Measurements from ENCODE around the gene CELF2. TPM values are rescaled to one million over a fixed set of nuclear protein-coding genes. Genes with fewer than 3 reads are reported as not detected.

Gene CELF2
- total RNA-seq, 4 donors from 2014 or later: 8.7 to 28.6 (median 22.9) TPM

GRCh38 chr10:11262494-11263345 lies 245.0 kb downstream of the CELF2 start:
- TF ChIP-seq EP300 (IDR thresholded peaks at IDR 0.05): no peak
- peaks cover 19% of the 10 kb centered on the region for H3K36me3 ChIP-seq
- DNase-seq (ENCODE audit: low spot score in 2 of 2): no peak
- H3K4me1 ChIP-seq: peaks cover 3% of the 10 kb centered on the region
- WGBS: 81% methylated on average over 5 of the region's 5 CpGs
- no peak overlapping the region for H3K27ac ChIP-seq
- no peaks in the 10 kb centered on the region for H3K27me3 ChIP-seq
- H3K9me3 ChIP-seq: no peaks in the 10 kb centered on the region
- H3K4me3 ChIP-seq: no peak overlapping the region

- H3K36me3 ChIP-seq: peaks cover 8% of the 10 kb centered on the region
Measured at GRCh38 chr10:11263767-11264166, 246.1 kb downstream of the CELF2 start.

GRCh38 chr10:11264296-11265048 lies 246.8 kb downstream of the CELF2 start:
- peaks cover 3% of the 10 kb centered on the region for H3K4me1 ChIP-seq
- no peak for TF ChIP-seq CTCF (IDR thresholded peaks at IDR 0.05)
- no peak for TF ChIP-seq EP300 (IDR thresholded peaks at IDR 0.05)
- no peak for TF ChIP-seq POLR2AphosphoS5 (IDR thresholded peaks at IDR 0.05)
- TF ChIP-seq POLR2A (IDR thresholded peaks at IDR 0.05): no peak
- no peak for DNase-seq (ENCODE audit: low spot score in 2 of 2)
- H3K27me3 ChIP-seq: no peaks in the 10 kb centered on the region
- peaks cover 5% of the 10 kb centered on the region for H3K36me3 ChIP-seq
- H3K9me3 ChIP-seq: no peaks in the 10 kb centered on the region
- 76% methylated on average over 6 of the region's 6 CpGs for WGBS
- H3K27ac ChIP-seq: no peak overlapping the region
- H3K4me3 ChIP-seq: no peak overlapping the region

More at GRCh38 chr10:11263767-11264166, 246.1 kb downstream of the CELF2 start:
- Histone ChIP-seq H3K4me3 (no peak overlapping the region), H3K9me3 (no peaks in the 10 kb centered on the region), H3K27me3 (no peaks in the 10 kb centered on the region), H3K4me1 (peaks cover 3% of the 10 kb centered on the region), H3K27ac (no peak overlapping the region)
- no peak for DNase-seq (ENCODE audit: low spot score in 2 of 2)
- WGBS: 57% methylated on average over 3 of the region's 3 CpGs
- TF ChIP-seq EP300 (IDR thresholded peaks at IDR 0.05) (no peak), CTCF (IDR thresholded peaks at IDR 0.05) (no peak), POLR2A (IDR thresholded peaks at IDR 0.05) (no peak), POLR2AphosphoS5 (IDR thresholded peaks at IDR 0.05) (no peak)

GRCh38 chr10:11265484-11265883 lies 247.8 kb downstream of the CELF2 start:
- Histone ChIP-seq H3K9me3 (no peaks in the 10 kb centered on the region), H3K27me3 (no peaks in the 10 kb centered on the region), H3K4me1 (peaks cover 4% of the 10 kb centered on the region), H3K36me3 (peaks cover 5% of the 10 kb centered on the region), H3K27ac (no peak overlapping the region), H3K4me3 (no peak overlapping the region)
- WGBS: 74% methylated on average over 3 of the region's 3 CpGs
- DNase-seq (ENCODE audit: low spot score in 2 of 2): no peak
- TF ChIP-seq POLR2AphosphoS5 (IDR thresholded peaks at IDR 0.05) (no peak), EP300 (IDR thresholded peaks at IDR 0.05) (no peak), POLR2A (IDR thresholded peaks at IDR 0.05) (no peak), CTCF (IDR thresholded peaks at IDR 0.05) (no peak)

GRCh38 chr10:11266426-11266825 lies 248.8 kb downstream of the CELF2 start:
- TF ChIP-seq CTCF (IDR thresholded peaks at IDR 0.05): no peak
- no peak for TF ChIP-seq POLR2A (IDR thresholded peaks at IDR 0.05)
- TF ChIP-seq POLR2AphosphoS5 (IDR thresholded peaks at IDR 0.05): no peak
- TF ChIP-seq EP300 (IDR thresholded peaks at IDR 0.05): no peak
- 77% methylated on average over 4 of the region's 4 CpGs for WGBS
- no peaks in the 10 kb centered on the region for H3K27me3 ChIP-seq
- no peak for DNase-seq (ENCODE audit: low spot score in 2 of 2)
- H3K36me3 ChIP-seq: peaks cover 5% of the 10 kb centered on the region
- no peaks in the 10 kb centered on the region for H3K9me3 ChIP-seq
- no peak overlapping the region for H3K4me3 ChIP-seq
- H3K27ac ChIP-seq: no peak overlapping the region
- H3K4me1 ChIP-seq: peaks cover 8% of the 10 kb centered on the region

Measured in suprapubic skin (tissue), 4 donors.